Mesenchymal stem cell (in vitro differentiated cells and primary cell): ENCODE measurements around the gene ARRB2.

Source experiments
- DNase-seq: peaks from one replicate; pipeline ENCODE4 v3.0.0-alpha.2; 2013
- H2AFZ ChIP-seq: one replicate; pipeline ENCODE4 v1.6.1; 2013; ENCODE audit warnings: low read depth, mild to moderate bottlenecking, control low read depth, inconsistent platforms, low read length, moderate library complexity
- H2AK5ac ChIP-seq: 2 replicates; pipeline ENCODE4 v1.6.1; 2013; ENCODE audit warnings: low read length, moderate library complexity, mild to moderate bottlenecking, inconsistent platforms; ENCODE audit not compliant: severe bottlenecking
- H2BK120ac ChIP-seq: one replicate; pipeline ENCODE4 v1.6.1; 2013; ENCODE audit warnings: low read depth, mild to moderate bottlenecking, inconsistent platforms, low read length, moderate library complexity
- H2BK12ac ChIP-seq, 2 experiments: one replicate each; pipeline ENCODE4 v1.6.1; 2013; ENCODE audit warnings: inconsistent platforms in 2 of 2, low read length in 2 of 2, mild to moderate bottlenecking in 2 of 2, moderate library complexity in 2 of 2, control low read depth in 1 of 2
- H2BK15ac ChIP-seq: one replicate; pipeline ENCODE4 v1.6.1; 2013; ENCODE audit warnings: mild to moderate bottlenecking, low read depth, inconsistent platforms; ENCODE audit not compliant: poor library complexity, severe bottlenecking
- H2BK5ac ChIP-seq: 2 replicates; pipeline ENCODE4 v1.6.1; 2013; ENCODE audit warnings: low read depth, mild to moderate bottlenecking, low read length, control low read depth, inconsistent platforms; ENCODE audit not compliant: poor library complexity, severe bottlenecking
- H3K14ac ChIP-seq, 2 experiments: one replicate each; pipeline ENCODE4 v1.6.1; 2013; ENCODE audit warnings: inconsistent platforms in 2 of 2, low read length in 2 of 2, control low read depth in 1 of 2, mild to moderate bottlenecking in 1 of 2, moderate library complexity in 1 of 2
- H3K18ac ChIP-seq, 2 experiments: one replicate each; pipeline ENCODE4 v1.6.1; 2013; ENCODE audit warnings: inconsistent platforms in 2 of 2, low read length in 2 of 2, control low read depth in 1 of 2, low read depth in 1 of 2, mild to moderate bottlenecking in 1 of 2
- H3K23ac ChIP-seq, 2 experiments: one replicate each; pipeline ENCODE4 v1.6.1; 2013; ENCODE audit warnings: inconsistent platforms in 2 of 2, low read length in 2 of 2, mild to moderate bottlenecking in 2 of 2, moderate library complexity in 2 of 2, control low read depth in 1 of 2
- H3K27ac ChIP-seq: 2 replicates; pipeline ENCODE4 v1.5.1; 2013; ENCODE audit warnings: mild to moderate bottlenecking, moderate library complexity, low read length, control low read depth, inconsistent platforms; ENCODE audit not compliant: poor library complexity, severe bottlenecking
- H3K27me3 ChIP-seq, 2 experiments: 2 replicates each; pipeline versions ENCODE4 v1.6.1 to v1.7.0; 2013; ENCODE audit warnings: low read length in 2 of 2, mild to moderate bottlenecking in 2 of 2, moderate library complexity in 2 of 2, control low read depth in 1 of 2, inconsistent platforms in 1 of 2; ENCODE audit not compliant: control insufficient read depth in 1 of 2, insufficient read depth in 1 of 2
- H3K36me3 ChIP-seq, 2 experiments: 2 replicates each; pipeline versions ENCODE4 v1.6.1 to v1.7.0; 2013; ENCODE audit warnings: low read length in 2 of 2, control low read depth in 1 of 2, inconsistent platforms in 1 of 2, low read depth in 1 of 2, mild to moderate bottlenecking in 1 of 2; ENCODE audit not compliant: insufficient read depth in 2 of 2, control insufficient read depth in 1 of 2
- H3K4ac ChIP-seq, 2 experiments: one replicate each; pipeline ENCODE4 v1.6.1; 2013; ENCODE audit warnings: inconsistent platforms in 2 of 2, low read length in 2 of 2, mild to moderate bottlenecking in 2 of 2, moderate library complexity in 2 of 2, control low read depth in 1 of 2, low read depth in 1 of 2
- H3K4me1 ChIP-seq: 2 replicates; pipeline ENCODE4 v1.6.1; 2013; ENCODE audit warnings: low read depth, low read length, control low read depth; ENCODE audit not compliant: control insufficient read depth, insufficient read depth
- H3K4me2 ChIP-seq: 2 replicates; pipeline ENCODE4 v1.6.1; 2013; ENCODE audit warnings: low read length, mild to moderate bottlenecking, inconsistent platforms; ENCODE audit not compliant: poor library complexity, severe bottlenecking
- H3K4me3 ChIP-seq, 2 experiments: 2 replicates each; pipeline versions ENCODE4 v1.5.1 to v1.7.0; 2013; ENCODE audit warnings: low read length in 2 of 2, mild to moderate bottlenecking in 2 of 2, control low read depth in 1 of 2, low read depth in 1 of 2; ENCODE audit not compliant: insufficient read depth in 1 of 2
- H3K79me1 ChIP-seq: replicated peaks from 2 replicates; pipeline ENCODE4 v1.6.1; 2013; ENCODE audit warnings: mild to moderate bottlenecking, control low read depth, low read length, inconsistent platforms; ENCODE audit not compliant: poor library complexity, severe bottlenecking
- H3K9ac ChIP-seq: 2 replicates; pipeline ENCODE4 v1.7.0; 2013; ENCODE audit warnings: mild to moderate bottlenecking, low read length, moderate library complexity
- H3K9me3 ChIP-seq: 2 replicates; pipeline ENCODE4 v1.7.0; 2013; ENCODE audit warnings: mild to moderate bottlenecking, low read length; ENCODE audit not compliant: control insufficient read depth
- H4K8ac ChIP-seq: one replicate; pipeline ENCODE4 v1.6.1; 2013; ENCODE audit warnings: inconsistent platforms, mild to moderate bottlenecking, low read length, moderate library complexity
- H4K91ac ChIP-seq: one replicate; pipeline ENCODE4 v1.6.1; 2013; ENCODE audit warnings: mild to moderate bottlenecking, low read length, inconsistent platforms
- WGBS: methylation state at CpG from one replicate; pipeline ENCODE4 v1.1.7; 2013; ENCODE audit warnings: mixed read lengths; 5-methylcytosine and 5-hydroxymethylcytosine counted together

The ARRB2 gene

DNA sequence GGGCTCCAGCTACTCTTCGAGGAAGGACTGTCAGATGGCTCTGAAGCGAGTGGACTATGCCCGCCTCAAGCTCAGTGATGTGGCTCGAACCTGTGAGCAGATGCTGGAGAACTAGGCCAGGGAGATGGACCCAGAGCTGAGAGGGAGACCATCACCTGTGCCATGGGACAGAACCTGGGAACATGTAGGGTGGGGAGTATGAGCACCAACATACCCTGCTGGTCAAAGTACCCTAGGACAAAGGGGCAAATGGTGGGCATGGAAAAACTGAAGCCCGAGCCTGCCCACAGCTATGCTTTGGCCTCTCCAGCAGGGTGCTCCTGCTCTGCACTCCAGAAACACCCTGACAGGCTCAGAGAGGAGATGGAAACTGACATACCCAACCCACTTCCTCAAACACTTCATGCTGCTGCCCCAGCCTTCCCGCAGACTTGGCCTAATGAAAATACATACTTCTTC lies 22.7 kb downstream of the ARRB2 start:
- Histone ChIP-seq H3K27me3 (peaks cover 2 to 6% of the 10 kb centered on the region in 2 experiments), H2BK15ac (no peak overlapping the region), H3K4me3 (no peak overlapping the region), H2AK5ac (no peak overlapping the region), H4K91ac (no peak overlapping the region), H3K14ac (no peak overlapping the region), H3K23ac (no peak overlapping the region), H2BK12ac (no peak overlapping the region), H3K27ac (no peak overlapping the region), H2AFZ (no peak overlapping the region), H3K18ac (no peak overlapping the region), H3K36me3 (peaks cover 7 to 9% of the 10 kb centered on the region in 2 experiments), H4K8ac (no peak overlapping the region), H2BK5ac (no peak overlapping the region), H2BK120ac (no peak overlapping the region), H3K4ac (no peak overlapping the region), H3K79me1 (peaks cover 2% of the 10 kb centered on the region), H3K9me3 (no peaks in the 10 kb centered on the region), H3K9ac (no peak overlapping the region), H3K4me2 (no peak overlapping the region), H3K4me1 (peaks cover 5% of the 10 kb centered on the region)
- DNase-seq: no peak
- WGBS: over 99% methylated on average over 5 of the region's 6 CpGs

DNA sequence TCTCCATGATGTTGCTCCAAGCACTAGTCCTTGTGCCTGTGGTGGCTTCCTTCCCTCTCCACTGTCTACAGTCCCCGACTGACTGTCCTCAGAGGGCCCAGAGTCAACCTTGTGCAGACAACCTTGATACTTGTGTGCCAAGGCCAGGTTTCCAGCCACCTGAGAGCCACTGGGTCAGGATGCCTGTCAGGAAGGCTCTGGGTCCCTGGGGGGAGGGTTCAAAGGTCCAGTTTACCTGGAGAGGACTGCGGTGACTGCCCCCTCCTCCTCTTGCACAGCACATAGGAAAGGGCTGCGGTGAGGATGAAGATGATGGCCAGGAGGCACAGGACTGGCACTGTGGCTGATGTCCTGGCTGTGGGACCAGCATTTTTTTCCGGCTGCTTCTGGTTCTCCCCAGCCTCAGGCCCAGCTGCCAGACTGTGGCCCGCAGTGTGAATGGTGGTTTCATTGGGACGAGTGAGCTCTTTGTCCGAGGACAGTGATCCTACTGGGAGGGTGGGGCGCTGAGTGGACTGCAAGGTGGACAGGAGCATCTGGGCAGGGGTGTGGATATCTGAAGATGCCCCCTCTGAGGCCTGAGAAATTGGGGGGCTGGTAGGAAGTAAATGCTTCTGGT lies 24.5 kb downstream of the ARRB2 start:
- no peak overlapping the region for H2BK5ac ChIP-seq
- H3K4me3 ChIP-seq: no peak overlapping the region
- H2AFZ ChIP-seq: no peak overlapping the region
- H2AK5ac ChIP-seq: no peak overlapping the region
- H3K4ac ChIP-seq: no peak overlapping the region
- no peaks in the 10 kb centered on the region for H3K9me3 ChIP-seq
- H3K4me2 ChIP-seq: no peak overlapping the region
- peaks cover 7 to 9% of the 10 kb centered on the region in 2 experiments for H3K36me3 ChIP-seq
- no peak overlapping the region for H3K23ac ChIP-seq
- no peak overlapping the region for H4K91ac ChIP-seq
- no peak overlapping the region for H3K14ac ChIP-seq
- H3K79me1 ChIP-seq: peaks cover 2% of the 10 kb centered on the region
- H3K27me3 ChIP-seq: peaks cover 16 to 20% of the 10 kb centered on the region in 2 experiments
- no peak overlapping the region for H3K18ac ChIP-seq
- H2BK15ac ChIP-seq: no peak overlapping the region
- peaks cover 20% of the 10 kb centered on the region for H3K4me1 ChIP-seq
- WGBS: 88% methylated on average over 8 of the region's 8 CpGs
- no peak overlapping the region for H2BK12ac ChIP-seq
- no peak overlapping the region for H3K9ac ChIP-seq
- H2BK120ac ChIP-seq: no peak overlapping the region
- no peak for DNase-seq
- H4K8ac ChIP-seq: no peak overlapping the region
- H3K27ac ChIP-seq: no peak overlapping the region

DNA sequence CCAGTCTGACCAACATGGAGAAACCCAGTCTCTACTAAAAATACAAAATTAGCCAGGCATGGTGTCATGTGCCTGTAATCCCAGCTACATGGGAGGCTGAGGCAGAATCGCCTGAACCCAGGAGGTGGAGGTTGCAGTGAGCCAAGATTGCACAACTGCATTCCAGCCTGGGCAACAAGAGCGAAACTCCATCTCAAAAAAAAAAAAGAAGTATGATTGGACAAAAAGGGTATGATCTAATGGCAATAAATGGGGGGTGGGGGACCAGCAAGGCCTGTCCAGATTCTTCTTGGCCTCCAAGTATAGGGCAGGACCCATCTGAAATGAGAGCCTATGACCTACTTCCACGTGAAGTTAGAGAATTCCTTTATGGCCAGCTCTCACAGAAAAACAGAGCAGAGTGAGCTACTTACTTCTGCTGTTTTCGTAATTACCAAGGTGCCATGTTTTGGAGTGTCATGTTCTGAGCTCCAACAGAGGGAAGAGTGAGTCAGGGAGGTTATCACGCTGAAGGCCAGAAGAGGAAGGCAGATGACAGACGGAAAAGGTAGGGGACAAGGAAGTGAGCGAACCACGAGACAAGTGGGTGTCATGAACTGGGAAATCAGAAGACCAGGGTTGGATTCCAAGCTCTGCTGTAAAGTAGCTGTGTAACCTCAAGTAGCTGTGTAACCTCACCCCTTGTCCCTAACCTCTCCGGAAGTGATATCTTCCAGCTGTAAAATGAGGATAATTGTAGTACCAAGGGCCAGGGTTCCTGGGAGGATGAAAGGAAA lies 25.6 kb downstream of the ARRB2 start:
- Histone ChIP-seq H3K36me3 (peaks cover 7 to 9% of the 10 kb centered on the region in 2 experiments), H3K9ac (no peak overlapping the region), H3K18ac (no peak overlapping the region), H2BK15ac (no peak overlapping the region), H2AFZ (no peak overlapping the region), H3K27me3 (peaks cover 27 to 31% of the 10 kb centered on the region in 2 experiments), H4K91ac (no peak overlapping the region), H2BK5ac (no peak overlapping the region), H3K27ac (no peak overlapping the region), H3K9me3 (no peaks in the 10 kb centered on the region), H2BK12ac (no peak overlapping the region), H3K14ac (no peak overlapping the region), H3K4me1 (peaks cover 18% of the 10 kb centered on the region), H3K23ac (no peak overlapping the region), H2AK5ac (no peak overlapping the region), H3K4me2 (no peak overlapping the region), H4K8ac (no peak overlapping the region), H3K4me3 (no peak overlapping the region), H2BK120ac (no peak overlapping the region), H3K4ac (no peak overlapping the region), H3K79me1 (peaks cover 2% of the 10 kb centered on the region)
- WGBS: 59% methylated on average over 8 of the region's 9 CpGs
- no peak for DNase-seq
